ENCODE data around the gene CIITA. TPM values are rescaled to one million over a fixed set of nuclear protein-coding genes. Genes with fewer than 3 reads are reported as not detected.

The CIITA gene
- polyA plus RNA-seq, 1 donor (not counting 4 experiments of a cell fraction or from before 2014, with no cell fraction given), result 0.05 TPM

DNA sequence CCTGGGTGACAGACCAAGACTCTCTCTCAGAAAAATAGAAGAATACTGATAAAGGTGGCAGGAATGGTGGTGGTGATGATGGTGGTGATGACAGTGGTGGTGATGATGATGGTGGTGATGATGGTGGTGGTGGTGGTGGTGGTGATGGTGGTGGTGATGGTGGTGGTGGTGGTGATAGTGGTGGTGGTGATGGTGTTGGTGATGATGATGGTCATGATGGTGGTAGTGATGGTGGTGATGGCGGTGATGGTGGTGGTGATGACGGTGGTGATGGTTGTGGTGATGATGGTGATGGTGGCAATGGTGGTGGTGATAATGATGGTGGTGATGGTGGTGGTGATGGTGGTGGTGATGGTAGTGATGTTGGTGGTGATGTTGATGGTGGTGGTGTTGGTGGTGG lies 18.0 kb upstream of the CIITA start:
- no peaks in the 10 kb centered on the region for H3K9me1 ChIP-seq (ENCODE audit: control insufficient read depth, extremely low read depth, insufficient read depth, low read length)
- H3K9ac ChIP-seq (ENCODE audit: control insufficient read depth, extremely low read depth, insufficient read depth, low read length), result no peak overlapping the region
- FAIRE-seq (no peak), DNase-seq (ENCODE audit: low read depth, low spot score) (no peak)
- H3K27ac ChIP-seq (ENCODE audit: control insufficient read depth, insufficient read depth, low read length), result no peak overlapping the region
- H3K4me3 ChIP-seq (ENCODE audit: control insufficient read depth in 2 of 3, extremely low read depth in 1 of 3, insufficient read depth in 2 of 3, low read depth in 1 of 3, low read length in 3 of 3), result no peak overlapping the region
- H3K4me1 ChIP-seq (ENCODE audit: control insufficient read depth, extremely low read depth, insufficient read depth, low read length), result peaks cover 27% of the 10 kb centered on the region
- H2AFZ ChIP-seq (ENCODE audit: control insufficient read depth, low read length), result no peak overlapping the region
- TF ChIP-seq EZH2 (IDR thresholded peaks at IDR 0.05; ENCODE audit: low read length), result no peak
- TF ChIP-seq, protein P1, sequence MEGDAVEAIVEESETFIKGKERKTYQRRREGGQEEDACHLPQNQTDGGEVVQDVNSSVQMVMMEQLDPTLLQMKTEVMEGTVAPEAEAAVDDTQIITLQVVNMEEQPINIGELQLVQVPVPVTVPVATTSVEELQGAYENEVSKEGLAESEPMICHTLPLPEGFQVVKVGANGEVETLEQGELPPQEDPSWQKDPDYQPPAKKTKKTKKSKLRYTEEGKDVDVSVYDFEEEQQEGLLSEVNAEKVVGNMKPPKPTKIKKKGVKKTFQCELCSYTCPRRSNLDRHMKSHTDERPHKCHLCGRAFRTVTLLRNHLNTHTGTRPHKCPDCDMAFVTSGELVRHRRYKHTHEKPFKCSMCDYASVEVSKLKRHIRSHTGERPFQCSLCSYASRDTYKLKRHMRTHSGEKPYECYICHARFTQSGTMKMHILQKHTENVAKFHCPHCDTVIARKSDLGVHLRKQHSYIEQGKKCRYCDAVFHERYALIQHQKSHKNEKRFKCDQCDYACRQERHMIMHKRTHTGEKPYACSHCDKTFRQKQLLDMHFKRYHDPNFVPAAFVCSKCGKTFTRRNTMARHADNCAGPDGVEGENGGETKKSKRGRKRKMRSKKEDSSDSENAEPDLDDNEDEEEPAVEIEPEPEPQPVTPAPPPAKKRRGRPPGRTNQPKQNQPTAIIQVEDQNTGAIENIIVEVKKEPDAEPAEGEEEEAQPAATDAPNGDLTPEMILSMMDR (optimal IDR thresholded peaks at IDR 0.05 in 1 of 3, IDR thresholded peaks at IDR 0.05 in 1 of 3, conservative IDR thresholded peaks at IDR 0.05 in 1 of 3; ENCODE audit: extremely low read depth in 1 of 3, insufficient read depth in 2 of 3, low read length in 3 of 3), result no peak
- peaks cover 2% of the 10 kb centered on the region for H3K9me3 ChIP-seq (ENCODE audit: control insufficient read depth, low read depth, low read length)
- H3K79me2 ChIP-seq (ENCODE audit: control insufficient read depth, insufficient read depth, low read length), result no peaks in the 10 kb centered on the region
- no peaks in the 10 kb centered on the region for H3K36me3 ChIP-seq (ENCODE audit: control insufficient read depth in 2 of 2, extremely low read depth in 1 of 2, insufficient read depth in 2 of 2, low read length in 2 of 2)
- H3K4me2 ChIP-seq (ENCODE audit: control insufficient read depth, extremely low read depth, insufficient read depth, low read depth, low read length), result no peak overlapping the region
- no peaks in the 10 kb centered on the region for H3K27me3 ChIP-seq (ENCODE audit: control insufficient read depth, extremely low read depth, insufficient read depth, low read length)
- dilution Hi-C loops (cut with MboI; ENCODE audit: extremely low pct_ligation_motif_present, low sequenced_read_pairs), result no loop called here
- no peaks in the 10 kb centered on the region for H4K20me1 ChIP-seq (ENCODE audit: control insufficient read depth, extremely low read depth, insufficient read depth, low read length)

DNA sequence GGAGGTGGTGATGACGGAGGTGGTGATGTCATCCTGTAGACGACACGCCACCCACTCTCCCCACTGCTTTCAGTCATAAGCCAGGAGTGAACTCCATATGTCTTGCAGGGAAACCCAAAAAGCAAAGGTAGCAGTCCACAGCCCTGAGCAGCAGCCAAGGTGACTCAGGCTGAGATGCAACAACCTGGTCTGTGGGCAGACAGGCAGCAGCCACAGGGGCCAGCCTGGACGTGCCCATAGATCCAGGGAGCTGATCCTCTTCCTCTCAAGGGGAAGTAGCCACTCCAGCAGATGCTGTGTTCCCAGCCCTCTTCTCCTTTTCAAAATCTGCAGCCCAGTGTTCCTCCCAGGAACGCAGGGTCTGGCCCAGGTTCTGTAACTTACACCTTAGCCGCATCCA lies 17.3 kb upstream of the CIITA start:
- H4K20me1 ChIP-seq (ENCODE audit: control insufficient read depth, extremely low read depth, insufficient read depth, low read length), result no peaks in the 10 kb centered on the region
- peak; percentile 76 for FAIRE-seq
- no peaks in the 10 kb centered on the region for H3K36me3 ChIP-seq (ENCODE audit: control insufficient read depth in 2 of 2, extremely low read depth in 1 of 2, insufficient read depth in 2 of 2, low read length in 2 of 2)
- TF ChIP-seq, protein P1 (optimal IDR thresholded peaks at IDR 0.05 in 1 of 3, IDR thresholded peaks at IDR 0.05 in 1 of 3, conservative IDR thresholded peaks at IDR 0.05 in 1 of 3; ENCODE audit: extremely low read depth in 1 of 3, insufficient read depth in 2 of 3, low read length in 3 of 3), result no peak
- TF ChIP-seq EZH2 (IDR thresholded peaks at IDR 0.05; ENCODE audit: low read length), result no peak
- H3K4me3 ChIP-seq (ENCODE audit: control insufficient read depth in 2 of 3, extremely low read depth in 1 of 3, insufficient read depth in 2 of 3, low read depth in 1 of 3, low read length in 3 of 3), result no peak overlapping the region
- peaks cover 2% of the 10 kb centered on the region for H3K9me3 ChIP-seq (ENCODE audit: control insufficient read depth, low read depth, low read length)
- H3K9ac ChIP-seq (ENCODE audit: control insufficient read depth, extremely low read depth, insufficient read depth, low read length), result no peak overlapping the region
- dilution Hi-C loops (cut with MboI; ENCODE audit: extremely low pct_ligation_motif_present, low sequenced_read_pairs), result no loop called here
- H3K27ac ChIP-seq (ENCODE audit: control insufficient read depth, insufficient read depth, low read length), result no peak overlapping the region
- H3K4me1 ChIP-seq (ENCODE audit: control insufficient read depth, extremely low read depth, insufficient read depth, low read length), result peaks cover 27% of the 10 kb centered on the region
- no peaks in the 10 kb centered on the region for H3K27me3 ChIP-seq (ENCODE audit: control insufficient read depth, extremely low read depth, insufficient read depth, low read length)
- DNase-seq (ENCODE audit: low read depth, low spot score), result peak; percentile 59
- no peak overlapping the region for H2AFZ ChIP-seq (ENCODE audit: control insufficient read depth, low read length)
- H3K4me2 ChIP-seq (ENCODE audit: control insufficient read depth, extremely low read depth, insufficient read depth, low read depth, low read length), result peak overlapping the region; percentile 41
- no peaks in the 10 kb centered on the region for H3K9me1 ChIP-seq (ENCODE audit: control insufficient read depth, extremely low read depth, insufficient read depth, low read length)
- no peaks in the 10 kb centered on the region for H3K79me2 ChIP-seq (ENCODE audit: control insufficient read depth, insufficient read depth, low read length)

Data from keratinocyte (primary cell).